HG02759 (cell line): ENCODE measurements around the gene DDX24.

ENCODE experiments used
- ATAC-seq: cut with Tn5 transposase; IDR thresholded peaks from one replicate; pipeline ENCODE4 v1.9.1; 2021; ENCODE audit warnings: mild to moderate bottlenecking, moderate library complexity; ENCODE audit not compliant: unreplicated experiment

The DDX24 gene, protein sequence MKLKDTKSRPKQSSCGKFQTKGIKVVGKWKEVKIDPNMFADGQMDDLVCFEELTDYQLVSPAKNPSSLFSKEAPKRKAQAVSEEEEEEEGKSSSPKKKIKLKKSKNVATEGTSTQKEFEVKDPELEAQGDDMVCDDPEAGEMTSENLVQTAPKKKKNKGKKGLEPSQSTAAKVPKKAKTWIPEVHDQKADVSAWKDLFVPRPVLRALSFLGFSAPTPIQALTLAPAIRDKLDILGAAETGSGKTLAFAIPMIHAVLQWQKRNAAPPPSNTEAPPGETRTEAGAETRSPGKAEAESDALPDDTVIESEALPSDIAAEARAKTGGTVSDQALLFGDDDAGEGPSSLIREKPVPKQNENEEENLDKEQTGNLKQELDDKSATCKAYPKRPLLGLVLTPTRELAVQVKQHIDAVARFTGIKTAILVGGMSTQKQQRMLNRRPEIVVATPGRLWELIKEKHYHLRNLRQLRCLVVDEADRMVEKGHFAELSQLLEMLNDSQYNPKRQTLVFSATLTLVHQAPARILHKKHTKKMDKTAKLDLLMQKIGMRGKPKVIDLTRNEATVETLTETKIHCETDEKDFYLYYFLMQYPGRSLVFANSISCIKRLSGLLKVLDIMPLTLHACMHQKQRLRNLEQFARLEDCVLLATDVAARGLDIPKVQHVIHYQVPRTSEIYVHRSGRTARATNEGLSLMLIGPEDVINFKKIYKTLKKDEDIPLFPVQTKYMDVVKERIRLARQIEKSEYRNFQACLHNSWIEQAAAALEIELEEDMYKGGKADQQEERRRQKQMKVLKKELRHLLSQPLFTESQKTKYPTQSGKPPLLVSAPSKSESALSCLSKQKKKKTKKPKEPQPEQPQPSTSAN

DNA sequence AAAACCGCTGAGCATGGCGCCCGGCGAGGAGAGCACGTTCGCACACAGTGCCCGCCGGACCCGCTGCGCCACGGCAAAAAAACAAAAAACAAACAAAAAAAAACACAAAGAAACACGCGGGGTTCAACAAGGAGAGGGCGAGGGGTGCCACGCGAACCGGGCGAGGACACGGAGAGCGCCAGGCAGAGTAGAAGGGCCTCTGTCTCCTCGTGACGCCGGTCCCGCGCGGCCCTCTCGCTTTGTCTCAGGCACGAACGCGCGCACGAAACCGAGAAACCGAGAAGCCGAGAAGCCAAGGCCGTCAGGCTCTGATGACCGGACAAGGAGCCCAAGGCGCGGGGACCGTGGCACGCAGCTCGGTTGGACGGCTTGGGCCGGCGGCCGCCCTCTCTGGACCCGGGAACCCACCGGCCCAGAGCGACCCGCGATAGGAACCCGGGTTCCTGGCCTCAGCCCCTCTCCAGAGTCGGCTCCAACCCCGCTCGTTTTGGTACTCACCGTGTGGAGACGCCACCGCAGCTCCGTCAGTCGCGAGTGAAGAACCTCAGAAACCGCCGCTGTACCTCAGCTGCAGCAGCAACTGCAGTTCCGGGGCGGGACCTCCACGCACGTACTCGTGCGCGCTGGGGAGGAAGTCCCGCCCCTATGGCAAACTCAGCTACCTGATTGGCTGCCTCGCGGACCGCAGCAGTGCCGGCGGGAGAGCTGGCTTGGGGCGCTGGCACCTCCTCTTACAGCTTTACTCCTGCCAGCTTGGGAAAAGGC lies at the start of gene DDX24, which contains the start of gene IFI27L1:
TSS of gene DDX24 (minus strand) at position 582 of the 765 bp plus-strand sequence. CDS start 1,460 bp downstream, outside the sequence.
TSS of gene IFI27L1 (plus strand) at position 690 of the 765 bp plus-strand sequence. CDS start 15,628 bp downstream, outside the sequence.
- peak; percentile 99 for ATAC-seq

GRCh38 chr14:94129758-94130414 lies 48.9 kb upstream of the DDX24 start:
- ATAC-seq, result no peak

GRCh38 chr14:94129111-94129757 lies 48.2 kb upstream of the DDX24 start, which contains the start of gene IFI27L2:
TSS of gene IFI27L2 (minus strand) at chr14:94129604. CDS start at chr14:94129564, 40 bp downstream.
- peak; percentile 92 for ATAC-seq

DNA sequence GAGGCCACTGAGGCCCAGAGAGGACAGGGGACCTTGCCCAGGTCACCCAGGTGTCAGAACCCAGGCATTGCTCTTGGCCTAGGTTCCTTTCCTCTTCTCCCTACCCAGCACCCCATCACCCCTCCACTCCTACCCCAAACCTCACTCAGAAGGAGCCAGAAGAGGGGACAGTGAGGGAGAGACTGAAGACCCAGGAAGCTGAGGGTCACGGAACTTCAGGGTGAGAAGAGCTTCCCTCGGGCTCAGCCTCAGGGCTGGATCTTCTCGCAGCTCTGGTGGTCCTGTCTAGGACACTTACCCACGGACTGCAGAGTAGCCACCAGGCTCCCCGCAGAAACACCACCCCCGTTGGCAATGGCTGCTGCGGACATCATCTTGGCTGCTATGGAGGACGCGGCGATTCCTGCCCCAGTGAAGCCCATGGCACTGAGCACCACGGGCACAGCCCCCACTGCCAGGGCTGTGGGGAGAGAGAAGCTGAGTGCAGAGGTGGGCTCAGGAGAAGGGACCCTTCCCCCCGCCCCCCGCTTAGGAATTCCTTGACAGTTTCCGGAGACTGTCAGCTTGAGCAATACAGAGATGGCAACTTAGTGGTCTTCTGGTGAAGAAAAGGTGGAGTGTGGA lies 47.3 kb upstream of the DDX24 start:
- ATAC-seq, result no peak

DNA sequence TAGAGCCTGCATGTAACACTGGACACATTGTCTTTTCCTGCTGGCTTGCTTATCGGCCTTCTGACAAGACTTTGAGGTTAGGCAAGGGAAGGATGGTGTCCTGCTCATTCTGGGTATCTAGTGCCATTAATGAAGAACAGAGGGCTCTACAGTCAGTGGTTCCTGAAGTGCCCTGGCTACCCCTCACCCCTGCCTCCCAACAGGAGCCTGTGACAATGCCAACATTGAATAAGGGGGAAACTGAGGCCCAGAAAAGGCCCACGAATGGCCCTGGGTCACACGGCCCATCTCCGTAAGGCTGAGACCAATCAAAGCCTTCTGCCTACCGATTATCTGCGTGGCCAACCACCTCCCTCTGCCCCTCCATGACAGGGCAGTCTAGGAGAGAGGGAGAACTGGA lies 46.3 kb upstream of the DDX24 start:
- ATAC-seq, result no peak

- ATAC-seq, result no peak
These were observed 45.8 kb upstream of the DDX24 start for GRCh38 chr14:94126800-94127199.

GRCh38 chr14:94126419-94126677 lies 45.3 kb upstream of the DDX24 start:
- no peak for ATAC-seq

DNA sequence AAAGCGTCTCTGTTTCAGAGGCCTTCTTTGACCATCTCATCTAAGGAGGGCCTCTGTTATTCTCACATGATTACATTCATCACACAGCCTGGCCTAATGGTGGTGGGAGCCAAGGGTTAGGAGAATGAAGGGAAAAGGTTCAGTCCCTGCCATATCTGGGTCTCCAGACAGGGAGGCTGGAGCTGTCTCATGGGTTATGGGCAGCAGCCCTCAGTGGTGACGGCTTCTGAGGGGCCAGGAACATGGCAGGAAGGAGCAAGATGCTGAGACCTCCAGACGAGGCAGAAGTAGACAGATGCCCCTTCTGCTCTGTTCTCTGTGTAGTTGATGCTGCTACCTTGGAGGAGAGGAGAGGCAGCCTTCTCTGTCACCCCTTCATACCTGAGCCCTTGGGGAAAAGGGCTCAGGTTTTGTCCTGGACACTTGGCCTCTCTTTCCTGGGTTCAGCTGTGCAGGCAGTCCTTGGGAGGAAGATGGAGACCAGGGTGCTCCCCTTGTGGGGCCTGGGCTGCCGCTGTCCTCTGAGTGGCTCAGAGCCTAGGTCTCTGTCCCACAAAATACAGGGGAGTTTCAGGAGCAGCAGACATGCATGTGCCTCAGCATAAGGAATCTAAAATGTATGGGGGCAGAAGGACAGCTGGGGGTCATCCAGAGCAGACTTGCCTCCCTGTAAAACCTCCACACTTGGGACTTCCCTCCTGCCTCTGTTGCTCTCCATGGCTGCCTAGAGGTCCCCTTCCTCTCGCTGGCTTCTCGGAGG lies 44.8 kb upstream of the DDX24 start:
- ATAC-seq, result no peak

DNA sequence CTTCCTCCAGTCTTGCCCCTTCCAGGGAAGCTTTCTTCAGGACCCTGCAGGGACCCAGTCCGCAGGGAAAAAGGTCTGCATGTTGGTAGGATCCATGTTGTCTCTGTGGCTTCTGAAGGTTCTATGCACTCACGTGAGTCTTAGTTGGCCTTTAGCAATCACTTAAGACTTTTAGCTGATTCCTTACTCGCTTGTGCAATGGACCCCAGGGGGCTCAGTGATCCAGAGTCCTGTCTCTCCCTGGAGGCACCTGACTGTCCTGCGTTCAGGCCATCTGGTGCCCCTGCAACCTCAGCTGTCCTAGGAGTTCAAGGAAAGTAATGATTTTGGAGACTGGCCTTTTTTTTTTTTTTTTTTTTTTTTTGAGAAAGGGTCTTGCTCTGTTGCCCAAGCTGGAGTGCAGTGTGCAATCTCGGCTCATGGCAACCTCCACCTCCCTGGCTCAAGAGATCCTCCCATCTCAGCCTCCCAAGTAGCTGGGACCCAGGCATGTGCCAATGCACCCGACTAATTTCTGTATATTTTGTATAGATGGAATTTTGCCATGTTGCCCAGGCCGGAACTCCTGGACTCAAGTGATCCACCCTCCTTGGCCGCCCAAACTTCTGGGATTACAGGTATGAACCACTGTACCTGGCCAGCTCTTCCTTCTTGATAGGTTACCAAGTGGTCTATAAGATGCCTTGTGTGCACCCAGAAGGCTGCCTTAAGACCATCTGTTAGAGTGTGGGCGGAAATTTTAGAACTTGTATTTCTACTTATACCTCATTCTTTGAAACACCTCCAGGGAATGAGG lies 43.8 kb upstream of the DDX24 start:
- no peak for ATAC-seq

DNA sequence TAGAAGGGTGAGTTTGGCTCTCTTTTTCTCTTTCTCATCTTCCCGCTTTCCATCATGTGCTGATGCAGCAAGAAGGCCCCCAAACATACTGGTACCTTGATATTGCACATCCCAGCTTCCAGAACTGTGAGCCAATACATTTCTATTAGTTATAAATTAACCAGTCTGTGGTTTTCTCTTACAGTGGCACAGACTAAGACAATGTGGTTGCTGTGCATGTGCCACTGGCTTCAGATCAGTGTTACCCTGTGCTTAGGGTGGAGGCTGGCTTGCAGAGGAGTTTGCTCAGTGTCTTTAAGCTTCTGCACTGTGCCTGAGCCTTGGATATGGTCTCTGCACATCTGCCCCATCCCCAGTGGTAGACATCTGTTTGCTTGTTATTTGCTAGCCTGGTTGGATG lies 42.9 kb upstream of the DDX24 start:
- ATAC-seq, result no peak

DNA sequence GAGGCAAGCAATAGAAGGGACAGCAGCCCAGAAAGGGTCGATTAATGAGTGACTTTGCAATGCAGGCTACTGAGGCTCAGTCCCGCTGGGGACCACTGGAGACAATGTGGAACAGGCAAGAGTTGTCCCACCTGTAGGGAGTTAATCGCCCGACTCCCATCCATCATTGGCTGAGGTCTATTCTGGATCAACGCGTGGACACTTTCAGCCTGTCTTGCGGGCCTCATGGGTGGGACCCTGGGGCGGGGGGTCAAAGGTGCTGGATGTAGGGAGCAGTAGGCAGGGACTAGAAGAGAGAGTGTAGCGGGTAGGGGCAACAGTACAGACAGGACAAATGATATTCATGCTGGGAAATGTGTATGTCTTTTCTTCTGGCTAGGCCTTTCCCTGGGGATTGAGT lies 42.3 kb upstream of the DDX24 start:
- no peak for ATAC-seq

DNA sequence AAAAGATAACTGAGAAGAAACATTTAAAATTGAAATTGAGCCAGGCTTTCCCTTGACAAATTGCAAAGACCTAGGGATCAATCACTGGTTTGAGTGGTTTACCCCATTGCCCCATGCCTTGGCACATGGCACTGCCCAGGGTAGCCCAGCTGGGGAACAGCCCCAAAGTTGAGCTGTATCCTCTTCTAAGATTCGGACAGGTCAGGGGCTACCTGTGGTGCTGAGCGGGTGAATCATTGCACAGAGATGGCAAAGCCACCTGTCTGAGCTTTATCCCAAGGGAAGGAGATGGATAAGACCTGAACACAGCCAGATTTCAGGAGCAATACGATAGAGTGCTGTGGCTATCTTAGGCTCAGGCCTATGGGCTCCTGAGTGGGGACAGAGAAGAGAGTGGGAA lies 41.4 kb upstream of the DDX24 start:
- no peak for ATAC-seq

DNA sequence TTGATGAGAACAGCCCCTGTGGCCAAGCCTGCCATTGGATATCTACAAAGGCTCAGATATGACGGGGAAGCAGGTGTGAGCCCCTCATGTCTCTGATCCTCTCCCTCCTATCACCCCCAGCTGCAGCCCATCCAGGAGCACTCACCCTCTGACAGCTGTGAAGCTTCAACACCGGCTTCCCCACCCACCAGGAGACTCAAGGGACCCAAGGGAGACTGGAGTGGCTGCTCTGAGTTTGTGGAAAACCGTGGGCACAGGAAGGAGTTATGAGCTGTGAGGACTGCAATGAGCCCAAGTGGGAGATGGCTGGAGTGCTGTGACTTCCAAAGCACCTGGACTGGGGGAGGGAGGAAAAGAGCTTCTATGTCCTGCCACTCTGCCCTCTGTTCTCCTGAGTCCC lies 40.5 kb upstream of the DDX24 start:
- no peak for ATAC-seq

DNA sequence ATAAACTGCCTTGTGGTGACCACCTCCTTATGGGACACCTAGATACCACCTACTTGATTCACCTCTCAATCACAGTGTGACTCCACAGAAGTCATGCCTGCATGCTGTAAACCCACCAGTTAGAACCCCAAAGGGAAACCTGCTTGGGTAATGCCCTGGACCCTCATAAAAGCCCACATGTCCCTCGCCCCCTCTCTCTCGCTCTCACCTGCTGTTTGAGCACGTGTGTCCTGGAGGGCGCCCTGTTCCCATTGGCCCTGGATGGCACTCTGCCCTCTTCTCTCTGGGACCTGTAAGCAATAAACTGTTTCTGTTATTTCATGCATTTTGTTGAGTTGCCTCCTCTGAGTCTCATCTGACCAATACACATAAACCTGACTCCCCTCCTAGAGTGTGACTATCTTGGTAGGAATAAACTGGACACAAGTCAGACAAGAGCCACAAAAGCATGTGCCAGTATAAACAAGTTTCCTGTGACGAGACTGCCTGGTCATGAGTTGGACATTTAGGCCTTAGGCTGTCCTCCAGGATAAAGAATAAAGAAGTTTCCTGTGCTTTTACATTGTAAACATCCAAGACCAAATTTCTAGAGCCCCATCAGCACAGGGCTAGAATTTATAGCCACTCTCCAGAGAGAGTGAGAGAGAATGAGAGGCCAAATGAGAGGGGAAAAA lies 39.8 kb upstream of the DDX24 start:
- no peak for ATAC-seq

GRCh38 chr14:94119071-94119470 lies 38.1 kb upstream of the DDX24 start:
- no peak for ATAC-seq

DNA sequence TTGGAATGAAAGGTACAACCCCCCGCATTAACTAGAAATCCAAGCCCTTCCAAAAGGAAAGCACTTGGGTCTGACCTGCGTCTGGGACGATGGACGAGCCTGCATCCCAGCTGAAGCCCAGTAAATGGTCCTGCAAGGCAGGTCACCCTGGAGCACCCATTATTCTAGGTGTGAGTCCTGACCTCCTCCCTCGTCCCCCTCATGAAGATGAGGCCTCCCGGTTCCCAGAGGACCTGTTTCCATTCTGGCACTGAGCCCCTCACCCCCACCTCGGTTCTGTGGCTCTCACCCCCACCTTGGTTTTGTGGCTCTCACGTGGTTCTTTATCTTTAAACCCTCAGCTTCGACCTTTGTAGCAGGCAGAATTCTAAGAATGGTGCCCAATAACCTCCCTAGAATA lies 36.9 kb upstream of the DDX24 start:
- ATAC-seq, result no peak

GRCh38 chr14:94116701-94117100 lies 35.7 kb upstream of the DDX24 start:
- no peak for ATAC-seq

- ATAC-seq, result no peak
These were observed 34.6 kb upstream of the DDX24 start for GRCh38 chr14:94115631-94116030.
